Mesendoderm (in vitro differentiated cells): Measurements from ENCODE around the gene PATZ1.

Experiments
- DNase-seq: peaks from one replicate; pipeline ENCODE4 v3.0.0; 2013
- H2AK5ac ChIP-seq: 2 replicates; pipeline ENCODE4 v1.6.1; 2013; ENCODE audit warnings: low read length, inconsistent platforms
- H2BK120ac ChIP-seq: 2 replicates; pipeline ENCODE4 v1.6.1; 2013; ENCODE audit warnings: low read depth, mild to moderate bottlenecking, low read length, moderate library complexity, mixed read lengths
- H2BK15ac ChIP-seq: replicated peaks from 2 replicates; pipeline ENCODE4 v1.6.1; 2013; ENCODE audit warnings: low read depth, mild to moderate bottlenecking, moderate library complexity
- H2BK5ac ChIP-seq: 2 replicates; pipeline ENCODE4 v1.6.1; 2013; ENCODE audit warnings: low read length, inconsistent platforms
- H3K18ac ChIP-seq: 2 replicates; pipeline ENCODE4 v1.6.1; 2013; ENCODE audit warnings: mild to moderate bottlenecking, low read length, mixed read lengths
- H3K23ac ChIP-seq: one replicate; pipeline ENCODE4 v1.6.1; 2013; ENCODE audit warnings: low read length
- H3K27ac ChIP-seq: 2 replicates; pipeline ENCODE4 v1.5.1; 2013; ENCODE audit warnings: low read depth, mild to moderate bottlenecking, inconsistent platforms, low read length, moderate library complexity
- H3K27me3 ChIP-seq: 2 replicates; pipeline ENCODE4 v1.6.1; 2013; ENCODE audit warnings: low read length, control low read depth, mild to moderate bottlenecking, inconsistent platforms; ENCODE audit not compliant: insufficient read depth, poor library complexity
- H3K36me3 ChIP-seq: 2 replicates; pipeline ENCODE4 v1.6.1; 2013; ENCODE audit warnings: low read length, inconsistent platforms; ENCODE audit not compliant: control insufficient read depth, insufficient read depth
- H3K4ac ChIP-seq: one replicate; pipeline ENCODE4 v1.6.1; 2013; ENCODE audit warnings: low read depth, mild to moderate bottlenecking, low read length, moderate library complexity
- H3K4me1 ChIP-seq: 2 replicates; pipeline ENCODE4 v1.6.1; 2013; ENCODE audit warnings: low read depth, low read length, inconsistent platforms; ENCODE audit not compliant: control insufficient read depth
- H3K4me2 ChIP-seq: 2 replicates; pipeline ENCODE4 v1.6.1; 2013; ENCODE audit warnings: low read length
- H3K4me3 ChIP-seq: 2 replicates; pipeline ENCODE4 v1.5.1; 2013; ENCODE audit warnings: mild to moderate bottlenecking, low read length
- H3K56ac ChIP-seq: one replicate; pipeline ENCODE4 v1.6.1; 2013; ENCODE audit warnings: low read length
- H3K79me1 ChIP-seq: 2 replicates; pipeline ENCODE4 v1.6.1; 2013; ENCODE audit warnings: low read length, inconsistent platforms
- H3K79me2 ChIP-seq: 2 replicates; pipeline ENCODE4 v1.6.1; 2013; ENCODE audit warnings: mild to moderate bottlenecking, low read length; ENCODE audit not compliant: control insufficient read depth, insufficient read depth
- H3K9ac ChIP-seq: 2 replicates; pipeline ENCODE4 v1.6.1; 2013; ENCODE audit warnings: low read length, inconsistent platforms
- H4K5ac ChIP-seq: one replicate; pipeline ENCODE4 v1.6.1; 2013; ENCODE audit warnings: low read length
- H4K8ac ChIP-seq: one replicate; pipeline ENCODE4 v1.6.1; 2013; ENCODE audit warnings: low read depth, mild to moderate bottlenecking, control low read depth, low read length, moderate library complexity
- WGBS: extraction: QIAGEN DNeasy Blood & Tissue Kit; methylation state at CpG from one replicate; pipeline ENCODE4 v1.1.7; 2013; ENCODE audit warnings: low lambda C conversion rate, missing lambda C conversion rate; ENCODE audit not compliant: insufficient coverage; ENCODE audit errors: extremely low coverage; 5-methylcytosine and 5-hydroxymethylcytosine counted together

PATZ1 gene

GRCh38 chr22:31328544-31328960 is 17.6 kb downstream of the PATZ1 start:
- peaks cover 29% of the 10 kb centered on the region for H3K36me3 ChIP-seq
- H2AK5ac ChIP-seq, result no peak overlapping the region
- no peak overlapping the region for H2BK120ac ChIP-seq
- H4K5ac ChIP-seq, result no peak overlapping the region
- no peak overlapping the region for H3K56ac ChIP-seq
- no peak overlapping the region for H2BK15ac ChIP-seq
- no peak overlapping the region for H3K27ac ChIP-seq
- no peak overlapping the region for H2BK5ac ChIP-seq
- no CpG with 5 or more reads among the region's 13 CpGs for WGBS
- no peak overlapping the region for H3K18ac ChIP-seq
- no peak overlapping the region for H3K4me3 ChIP-seq
- H4K8ac ChIP-seq, result no peak overlapping the region
- DNase-seq, result no peak
- no peak overlapping the region for H3K9ac ChIP-seq
- no peak overlapping the region for H3K23ac ChIP-seq
- H3K79me1 ChIP-seq, result peaks cover 12% of the 10 kb centered on the region
- H3K4me1 ChIP-seq, result no peaks in the 10 kb centered on the region
- H3K4ac ChIP-seq, result no peak overlapping the region
- H3K27me3 ChIP-seq, result no peaks in the 10 kb centered on the region
- H3K79me2 ChIP-seq, result peaks cover 2% of the 10 kb centered on the region
- no peak overlapping the region for H3K4me2 ChIP-seq

DNA sequence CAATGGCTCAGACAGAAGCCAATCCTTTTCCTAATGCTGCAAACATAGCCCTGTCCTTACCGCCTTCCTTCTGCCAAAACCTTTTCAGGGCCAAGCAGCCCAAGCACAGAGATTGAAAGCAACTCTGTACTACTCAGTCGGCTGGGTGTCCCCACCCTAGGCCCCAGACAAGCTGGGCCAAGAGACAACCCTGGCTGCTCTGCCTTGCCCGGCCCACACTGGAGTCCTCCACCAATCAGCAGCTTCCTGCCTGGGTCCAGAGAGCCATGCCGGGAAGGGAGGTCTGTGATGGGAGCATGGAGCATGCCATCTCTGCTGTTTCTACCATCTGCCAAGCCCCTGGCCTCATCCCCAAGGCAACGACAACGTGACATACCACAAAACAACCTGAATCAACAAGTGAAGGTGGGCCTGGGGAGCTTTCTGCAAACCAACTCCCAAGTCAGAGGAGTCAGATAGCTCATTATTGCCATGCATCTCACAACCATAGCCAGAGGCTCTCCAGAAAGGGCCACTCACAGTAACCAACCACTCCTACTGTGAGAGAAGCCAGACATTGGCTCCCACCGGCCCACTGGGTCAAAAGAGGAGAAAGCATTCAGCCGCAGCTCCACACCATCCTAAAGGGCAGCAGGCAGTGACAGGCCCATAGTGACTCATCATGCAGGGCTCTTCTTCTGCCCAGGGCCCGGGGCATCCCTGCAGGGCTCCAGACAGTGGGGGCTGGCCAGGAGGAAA is 18.2 kb downstream of the PATZ1 start:
- peaks cover 2% of the 10 kb centered on the region for H3K79me2 ChIP-seq
- no peak overlapping the region for H2BK120ac ChIP-seq
- no peaks in the 10 kb centered on the region for H3K4me1 ChIP-seq
- no peak overlapping the region for H2BK15ac ChIP-seq
- H3K4me3 ChIP-seq, result no peak overlapping the region
- peak overlapping the region; percentile 66 for H3K23ac ChIP-seq
- peaks cover 12% of the 10 kb centered on the region for H3K79me1 ChIP-seq
- WGBS, result no CpG with 5 or more reads among the region's 9 CpGs
- H3K27ac ChIP-seq, result no peak overlapping the region
- no peak overlapping the region for H2BK5ac ChIP-seq
- H2AK5ac ChIP-seq, result no peak overlapping the region
- no peak overlapping the region for H3K56ac ChIP-seq
- no peak overlapping the region for H3K4me2 ChIP-seq
- no peak overlapping the region for H4K8ac ChIP-seq
- no peak overlapping the region for H4K5ac ChIP-seq
- no peak overlapping the region for H3K9ac ChIP-seq
- peak; percentile 59 for DNase-seq
- H3K4ac ChIP-seq, result no peak overlapping the region
- H3K18ac ChIP-seq, result no peak overlapping the region
- peaks cover 29% of the 10 kb centered on the region for H3K36me3 ChIP-seq
- no peaks in the 10 kb centered on the region for H3K27me3 ChIP-seq

- no peak for DNase-seq
- no peak overlapping the region for H3K18ac ChIP-seq
- H2BK5ac ChIP-seq, result no peak overlapping the region
- H2BK15ac ChIP-seq, result no peak overlapping the region
- H3K4me2 ChIP-seq, result no peak overlapping the region
- no peaks in the 10 kb centered on the region for H3K4me1 ChIP-seq
- WGBS, result no CpG with 5 or more reads among the region's 9 CpGs
- no peak overlapping the region for H3K4me3 ChIP-seq
- H3K27ac ChIP-seq, result no peak overlapping the region
- no peak overlapping the region for H3K23ac ChIP-seq
- H3K79me2 ChIP-seq, result no peaks in the 10 kb centered on the region
- H4K8ac ChIP-seq, result no peak overlapping the region
- H3K4ac ChIP-seq, result no peak overlapping the region
- H2BK120ac ChIP-seq, result no peak overlapping the region
- no peaks in the 10 kb centered on the region for H3K27me3 ChIP-seq
- H3K56ac ChIP-seq, result no peak overlapping the region
- no peak overlapping the region for H2AK5ac ChIP-seq
- H3K9ac ChIP-seq, result no peak overlapping the region
- H3K36me3 ChIP-seq, result peaks cover 20% of the 10 kb centered on the region
- H4K5ac ChIP-seq, result no peak overlapping the region
- H3K79me1 ChIP-seq, result peaks cover 9% of the 10 kb centered on the region
These were observed 19.3 kb downstream of the PATZ1 start for GRCh38 chr22:31326877-31327276.

- H3K56ac ChIP-seq, result no peak overlapping the region
- no peak overlapping the region for H4K8ac ChIP-seq
- no peaks in the 10 kb centered on the region for H3K27me3 ChIP-seq
- H3K79me1 ChIP-seq, result no peaks in the 10 kb centered on the region
- WGBS, result no CpG with 5 or more reads among the region's 8 CpGs
- no peak overlapping the region for H2BK5ac ChIP-seq
- H3K23ac ChIP-seq, result no peak overlapping the region
- no peak overlapping the region for H3K27ac ChIP-seq
- H3K4me1 ChIP-seq, result no peaks in the 10 kb centered on the region
- no peak overlapping the region for H3K18ac ChIP-seq
- no peaks in the 10 kb centered on the region for H3K79me2 ChIP-seq
- no peak for DNase-seq
- peaks cover 10% of the 10 kb centered on the region for H3K36me3 ChIP-seq
- H2AK5ac ChIP-seq, result no peak overlapping the region
- no peak overlapping the region for H3K4me2 ChIP-seq
- no peak overlapping the region for H2BK15ac ChIP-seq
- H2BK120ac ChIP-seq, result no peak overlapping the region
- no peak overlapping the region for H3K4me3 ChIP-seq
- H3K4ac ChIP-seq, result no peak overlapping the region
- H3K9ac ChIP-seq, result no peak overlapping the region
- no peak overlapping the region for H4K5ac ChIP-seq
These were observed 22.3 kb downstream of the PATZ1 start for GRCh38 chr22:31323578-31324550.

- no peak overlapping the region for H2BK120ac ChIP-seq
- no peak overlapping the region for H3K4me2 ChIP-seq
- no peak overlapping the region for H2AK5ac ChIP-seq
- H3K79me1 ChIP-seq, result no peaks in the 10 kb centered on the region
- H3K4ac ChIP-seq, result no peak overlapping the region
- H3K27me3 ChIP-seq, result no peaks in the 10 kb centered on the region
- no peak overlapping the region for H3K27ac ChIP-seq
- H3K79me2 ChIP-seq, result no peaks in the 10 kb centered on the region
- WGBS, result no CpG with 5 or more reads among the region's 4 CpGs
- no peak overlapping the region for H2BK5ac ChIP-seq
- no peaks in the 10 kb centered on the region for H3K4me1 ChIP-seq
- peaks cover 3% of the 10 kb centered on the region for H3K36me3 ChIP-seq
- no peak overlapping the region for H4K5ac ChIP-seq
- no peak overlapping the region for H3K23ac ChIP-seq
- H3K4me3 ChIP-seq, result no peak overlapping the region
- no peak overlapping the region for H3K18ac ChIP-seq
- H4K8ac ChIP-seq, result no peak overlapping the region
- H3K56ac ChIP-seq, result no peak overlapping the region
- no peak overlapping the region for H3K9ac ChIP-seq
- DNase-seq, result no peak
- H2BK15ac ChIP-seq, result no peak overlapping the region
These were observed 24.7 kb downstream of the PATZ1 start for GRCh38 chr22:31321421-31321820.
